ENCODE results near the gene CCL14. TPM values are rescaled to one million over a fixed set of nuclear protein-coding genes. Genes with fewer than 3 reads are reported as not detected.
"Not testable (repeated sequence)": the region's sequence is repeated elsewhere in the genome, so short reads cannot be mapped to it uniquely, and the experiment has no call there.

Gene CCL14
- total and polyA plus RNA-seq, 10 donors: 72.3 to 1,219 (median 291) TPM

GRCh38 chr17:36016555-36016954 is 30.0 kb upstream of the CCL14 start:
- H3K27me3 ChIP-seq (replicated peaks in 1 of 7): no peaks in the 10 kb centered on the region
- H3K36me3 ChIP-seq: peaks cover 0 to 11% (median 0%) of the 10 kb centered on the region in 6 donors
- intact Hi-C loops (cut with DNase I; ENCODE audit: low total_unique reads): no loop called here
- H3K9me3 ChIP-seq: peaks cover 0 to 11% (median 9%) of the 10 kb centered on the region in 8 donors
- DNase-seq: no peak
- TF ChIP-seq POLR2AphosphoS5 (IDR thresholded peaks at IDR 0.05) (no peak), POLR2A (IDR thresholded peaks at IDR 0.05) (no peak)
- TF ChIP-seq, protein P1, sequence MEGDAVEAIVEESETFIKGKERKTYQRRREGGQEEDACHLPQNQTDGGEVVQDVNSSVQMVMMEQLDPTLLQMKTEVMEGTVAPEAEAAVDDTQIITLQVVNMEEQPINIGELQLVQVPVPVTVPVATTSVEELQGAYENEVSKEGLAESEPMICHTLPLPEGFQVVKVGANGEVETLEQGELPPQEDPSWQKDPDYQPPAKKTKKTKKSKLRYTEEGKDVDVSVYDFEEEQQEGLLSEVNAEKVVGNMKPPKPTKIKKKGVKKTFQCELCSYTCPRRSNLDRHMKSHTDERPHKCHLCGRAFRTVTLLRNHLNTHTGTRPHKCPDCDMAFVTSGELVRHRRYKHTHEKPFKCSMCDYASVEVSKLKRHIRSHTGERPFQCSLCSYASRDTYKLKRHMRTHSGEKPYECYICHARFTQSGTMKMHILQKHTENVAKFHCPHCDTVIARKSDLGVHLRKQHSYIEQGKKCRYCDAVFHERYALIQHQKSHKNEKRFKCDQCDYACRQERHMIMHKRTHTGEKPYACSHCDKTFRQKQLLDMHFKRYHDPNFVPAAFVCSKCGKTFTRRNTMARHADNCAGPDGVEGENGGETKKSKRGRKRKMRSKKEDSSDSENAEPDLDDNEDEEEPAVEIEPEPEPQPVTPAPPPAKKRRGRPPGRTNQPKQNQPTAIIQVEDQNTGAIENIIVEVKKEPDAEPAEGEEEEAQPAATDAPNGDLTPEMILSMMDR (IDR thresholded peaks at IDR 0.05 in 8 of 11, conservative IDR thresholded peaks at IDR 0.05 in 3 of 11): no peak
- H3K4me1 ChIP-seq: peaks cover 5 to 24% (median 14%) of the 10 kb centered on the region in 6 donors
- WGBS, 5 donors: 91 to 99% (median 96%) methylated on average over 2 of the region's 2 CpGs
- H3K4me3 ChIP-seq: peak overlapping the region in 1 of 8 donors; percentile 45
- H3K27ac ChIP-seq: no peak overlapping the region

- H3K4me3 ChIP-seq; H3K27ac ChIP-seq; intact Hi-C loops (cut with DNase I; ENCODE audit: low total_unique reads); DNase-seq; H3K27me3 ChIP-seq (replicated peaks in 1 of 7): not testable (repeated sequence)
- Histone ChIP-seq H3K4me1 (peaks cover 5 to 24% (median 14%) of the 10 kb centered on the region in 6 donors), H3K36me3 (peaks cover 0 to 11% (median 0%) of the 10 kb centered on the region in 6 donors), H3K9me3 (peaks cover 0 to 15% (median 9%) of the 10 kb centered on the region in 8 donors)
- WGBS, 5 donors: 89 to 97% (median 94%) methylated on average over 4 of the region's 4 CpGs
These were observed 29.4 kb upstream of the CCL14 start for GRCh38 chr17:36015895-36016294.

DNA sequence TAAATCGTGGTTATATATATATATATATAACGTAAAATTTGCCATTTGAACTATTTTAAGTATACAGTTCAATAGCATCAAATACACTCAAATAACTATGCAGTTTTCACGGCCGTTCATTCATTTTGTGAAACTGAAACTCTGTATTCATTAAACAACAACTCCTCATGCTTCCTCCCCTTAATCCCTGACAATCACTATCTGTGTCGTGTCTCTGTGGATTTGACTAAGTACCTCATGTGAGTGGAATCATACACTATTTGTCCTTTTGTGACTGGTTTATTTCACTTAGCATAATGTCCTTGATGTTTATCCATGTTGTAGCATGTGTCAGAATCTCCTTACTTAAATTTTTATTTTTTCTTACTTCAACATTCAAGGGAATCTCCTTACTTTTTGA is 28.4 kb upstream of the CCL14 start:
- no peak for DNase-seq
- Histone ChIP-seq H3K4me1 (peaks cover 5 to 24% (median 14%) of the 10 kb centered on the region in 6 donors), H3K36me3 (peaks cover 0 to 11% (median 0%) of the 10 kb centered on the region in 6 donors), H3K4me3 (no peak overlapping the region), H3K27ac (no peak overlapping the region), H3K9me3 (peaks cover 0 to 22% (median 10%) of the 10 kb centered on the region in 8 donors), H3K27me3 (replicated peaks in 1 of 7) (no peaks in the 10 kb centered on the region)
- TF ChIP-seq, protein P1 (IDR thresholded peaks at IDR 0.05 in 8 of 11, conservative IDR thresholded peaks at IDR 0.05 in 3 of 11): no peak
- TF ChIP-seq POLR2A (IDR thresholded peaks at IDR 0.05) (no peak), POLR2AphosphoS5 (IDR thresholded peaks at IDR 0.05) (no peak)
- WGBS, 5 donors: 69 to 86% (median 75%) methylated on average over 5 of the region's 5 CpGs
- intact Hi-C loops (cut with DNase I; ENCODE audit: low total_unique reads): no loop called here

DNA sequence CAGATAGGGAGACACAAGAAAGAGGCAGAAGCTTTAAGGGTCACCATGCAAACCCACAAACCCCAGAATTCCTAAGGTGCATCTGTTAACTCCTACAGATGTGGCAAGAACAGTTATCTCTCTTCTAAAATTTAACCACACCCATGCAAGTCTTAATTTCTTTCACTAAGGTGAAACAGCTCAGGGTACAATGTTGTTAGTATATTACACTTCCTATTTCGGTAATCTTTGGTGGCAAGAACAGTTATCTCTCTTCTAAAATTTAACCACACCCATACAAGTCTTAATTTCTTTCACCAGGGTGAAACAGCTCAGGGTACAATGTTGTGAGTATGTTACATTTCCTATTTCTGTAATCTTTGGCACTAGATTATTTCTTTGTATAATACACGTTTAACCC is 24.7 kb upstream of the CCL14 start:
- TF ChIP-seq, protein P1 (IDR thresholded peaks at IDR 0.05 in 8 of 11, conservative IDR thresholded peaks at IDR 0.05 in 3 of 11): no peak
- TF ChIP-seq POLR2A (IDR thresholded peaks at IDR 0.05) (no peak), POLR2AphosphoS5 (IDR thresholded peaks at IDR 0.05) (no peak)
- Histone ChIP-seq H3K4me1 (no peaks in the 10 kb centered on the region), H3K27ac (no peak overlapping the region), H3K27me3 (replicated peaks in 1 of 7) (no peaks in the 10 kb centered on the region), H3K36me3 (peaks cover 0 to 11% (median 0%) of the 10 kb centered on the region in 6 donors), H3K4me3 (no peak overlapping the region), H3K9me3 (peaks cover 0 to 45% (median 28%) of the 10 kb centered on the region in 8 donors)
- no peak for DNase-seq
- intact Hi-C loops (cut with DNase I; ENCODE audit: low total_unique reads): no loop called here
- WGBS, 5 donors: 76 to 92% (median 79%) methylated on average over 2 of the region's 2 CpGs
